Nephron progenitor cell (in vitro differentiated cells): ENCODE data around the gene ZDHHC11.

Source experiments
- DNase-seq: peaks from one replicate; pipeline ENCODE4 v3.0.0; 2021
- H3K27ac Mint-ChIP-seq: 2 replicates; pipeline ENCODE4 v1.8.0; 2021; ENCODE audit warnings: mild to moderate bottlenecking, moderate library complexity, mixed read lengths
- H3K27me3 Mint-ChIP-seq: 2 replicates; pipeline ENCODE4 v1.8.0; 2021; ENCODE audit warnings: mild to moderate bottlenecking, low read depth, mixed read lengths; ENCODE audit not compliant: poor library complexity
- H3K36me3 Mint-ChIP-seq: 2 replicates; pipeline ENCODE4 v1.8.0; 2021; ENCODE audit warnings: low read depth, mixed read lengths
- H3K4me1 Mint-ChIP-seq: 2 replicates; pipeline ENCODE4 v1.8.0; 2021; ENCODE audit warnings: mixed read lengths
- H3K4me3 Mint-ChIP-seq: 2 replicates; pipeline ENCODE4 v1.8.0; 2021; ENCODE audit warnings: mild to moderate bottlenecking, moderate library complexity, mixed read lengths
- H3K9me3 Mint-ChIP-seq: 2 replicates; pipeline ENCODE4 v1.8.0; 2021; ENCODE audit warnings: mild to moderate bottlenecking, moderate library complexity, mixed read lengths
- CTCF ChIP-seq: fragments of 200-600 bp; sonication (generic); IDR thresholded peaks from 2 replicates; pipeline ENCODE4 v1.5.0; 2021; ENCODE audit warnings: antibody characterized with exemption

ZDHHC11 gene

DNA sequence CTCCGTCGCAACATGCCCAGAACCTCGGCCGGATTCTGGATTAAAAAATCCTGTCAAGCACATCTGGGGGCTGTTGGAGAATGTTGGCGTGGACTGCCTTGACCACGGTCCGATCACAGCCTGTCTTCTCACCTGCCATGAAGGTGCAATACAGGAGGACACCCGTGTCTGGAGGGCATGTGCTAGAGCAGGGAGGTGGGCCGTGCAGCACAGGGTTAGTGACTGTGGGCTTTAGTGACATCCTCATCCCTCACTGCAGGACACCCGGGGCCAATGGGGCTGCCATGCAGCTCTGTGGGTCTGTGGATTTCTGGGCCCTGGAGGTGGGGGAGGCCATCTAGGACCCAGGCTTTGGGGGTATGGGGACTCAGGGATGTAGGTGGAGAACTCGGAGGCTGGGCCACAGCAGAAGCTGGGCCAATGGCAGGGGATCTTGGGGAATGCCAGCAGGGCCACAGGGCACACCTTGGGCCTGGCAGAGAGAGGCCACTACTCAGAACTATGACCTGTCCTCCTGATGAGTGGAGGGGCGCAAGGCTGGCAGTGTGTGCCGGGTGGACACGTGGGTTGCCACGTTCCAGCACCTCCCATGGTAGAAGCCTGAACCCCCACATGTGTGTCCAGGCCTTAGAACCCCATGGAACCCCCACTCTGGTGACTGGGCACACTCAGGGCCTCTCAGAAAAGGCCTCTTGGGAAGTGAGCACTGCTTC, 89.6 kb downstream of the ZDHHC11 start:
- no peak for DNase-seq
- H3K9me3 Mint-ChIP-seq = peaks cover 16% of the 10 kb centered on the region
- H3K4me1 Mint-ChIP-seq = peaks cover 41% of the 10 kb centered on the region
- TF ChIP-seq CTCF = no peak
- no peak overlapping the region for H3K4me3 Mint-ChIP-seq
- peaks cover 29% of the 10 kb centered on the region for H3K27me3 Mint-ChIP-seq
- peaks cover 16% of the 10 kb centered on the region for H3K36me3 Mint-ChIP-seq
- no peak overlapping the region for H3K27ac Mint-ChIP-seq

- TF ChIP-seq CTCF = no peak
- Mint-ChIP-seq H3K36me3 (peaks cover 10% of the 10 kb centered on the region), H3K4me1 (peaks cover 43% of the 10 kb centered on the region), H3K27me3 (peaks cover 26% of the 10 kb centered on the region), H3K27ac (no peak overlapping the region), H3K4me3 (no peak overlapping the region), H3K9me3 (peaks cover 11% of the 10 kb centered on the region)
- no peak for DNase-seq
Measured at GRCh38 chr5:760363-761058, 90.3 kb downstream of the ZDHHC11 start.

DNA sequence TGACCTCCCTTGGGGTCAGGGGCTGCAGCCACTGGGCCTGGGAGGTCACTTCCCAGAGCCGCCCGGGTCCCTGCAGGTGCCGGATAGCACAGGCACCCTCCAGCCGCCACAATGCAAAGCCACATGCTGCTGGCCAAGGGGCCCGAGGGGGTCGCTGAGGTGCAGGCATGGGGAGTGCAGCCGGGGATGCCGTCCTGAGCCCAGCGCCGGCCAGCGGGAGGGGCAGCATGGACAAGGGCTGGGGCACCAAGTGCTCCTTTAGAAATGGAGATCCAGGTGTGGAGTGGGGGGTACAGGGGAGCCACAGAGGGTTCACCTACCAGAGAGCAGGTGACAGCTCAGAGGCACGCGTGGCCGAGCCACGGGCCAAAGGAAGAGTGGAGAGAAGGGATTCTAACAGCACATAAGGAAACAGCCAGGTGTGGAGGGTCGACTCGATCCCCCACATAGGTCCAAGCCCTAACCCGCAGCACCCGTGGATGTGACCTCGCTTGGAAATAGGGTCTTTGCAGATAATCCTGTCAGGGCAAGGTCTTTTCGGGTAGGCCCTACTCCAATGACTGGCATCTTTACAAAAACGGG, 90.9 kb downstream of the ZDHHC11 start:
- Mint-ChIP-seq H3K27ac (no peak overlapping the region), H3K4me3 (no peak overlapping the region), H3K36me3 (peaks cover 7% of the 10 kb centered on the region), H3K27me3 (peaks cover 22% of the 10 kb centered on the region), H3K4me1 (peaks cover 43% of the 10 kb centered on the region), H3K9me3 (peaks cover 6% of the 10 kb centered on the region)
- DNase-seq = no peak
- TF ChIP-seq CTCF = no peak

DNA sequence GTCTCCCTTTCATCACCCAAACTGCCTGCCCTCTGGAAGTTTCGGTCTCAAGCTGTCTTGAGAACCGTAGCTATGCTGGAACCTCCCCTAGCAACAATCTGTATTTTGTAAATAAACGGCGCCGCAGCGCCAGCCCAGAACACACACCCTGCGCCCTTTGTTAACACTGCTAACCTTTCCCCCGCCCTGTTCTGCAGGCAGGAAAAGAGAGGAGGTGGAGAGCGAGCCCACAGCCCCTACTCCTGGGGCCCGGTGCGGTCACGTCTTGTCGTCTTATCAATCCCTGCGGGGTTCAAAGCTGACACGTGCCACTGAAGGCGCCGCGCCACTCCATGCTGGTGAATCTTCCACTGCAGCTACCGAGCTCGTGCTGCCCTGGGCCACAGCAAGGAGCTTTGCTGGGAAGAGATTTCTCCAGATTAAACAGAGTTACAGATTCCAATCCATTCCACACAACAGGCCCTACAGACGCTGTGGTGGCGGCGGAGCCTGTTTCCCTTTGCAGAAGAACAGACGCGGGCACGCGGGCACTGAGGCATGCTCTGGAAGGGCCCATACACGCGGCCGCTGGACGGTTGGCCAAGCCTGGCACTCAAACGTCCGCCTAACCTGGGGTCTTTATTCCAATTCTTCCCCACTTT, 91.6 kb downstream of the ZDHHC11 start:
- Mint-ChIP-seq H3K27me3 (peaks cover 25% of the 10 kb centered on the region), H3K9me3 (peaks cover 6% of the 10 kb centered on the region), H3K27ac (peak overlapping the region; percentile 92), H3K4me1 (peaks cover 45% of the 10 kb centered on the region), H3K36me3 (peaks cover 7% of the 10 kb centered on the region), H3K4me3 (peak overlapping the region; percentile 26)
- no peak for TF ChIP-seq CTCF
- no peak for DNase-seq

DNA sequence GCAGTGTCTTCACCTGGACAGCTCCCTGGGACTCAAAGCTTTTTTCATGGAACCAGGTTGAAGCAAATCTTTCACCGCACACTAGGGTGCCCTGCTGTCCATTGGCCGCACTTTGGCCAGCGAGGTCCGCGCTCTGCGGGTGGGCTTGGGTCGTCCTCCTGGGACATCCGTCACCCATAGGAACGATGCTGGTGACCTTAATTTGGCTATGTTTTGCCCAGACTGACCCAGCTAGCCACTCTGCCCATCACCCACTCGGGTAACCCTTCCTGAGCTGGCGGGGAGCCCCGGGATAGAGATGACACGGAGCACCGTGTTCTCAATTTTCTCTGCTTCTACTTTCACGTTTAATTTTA, 92.1 kb downstream of the ZDHHC11 start:
- peaks cover 30% of the 10 kb centered on the region for H3K27me3 Mint-ChIP-seq
- H3K36me3 Mint-ChIP-seq = peaks cover 4% of the 10 kb centered on the region
- H3K9me3 Mint-ChIP-seq = peaks cover 6% of the 10 kb centered on the region
- H3K27ac Mint-ChIP-seq = peak overlapping the region; percentile 92
- H3K4me1 Mint-ChIP-seq = peaks cover 50% of the 10 kb centered on the region
- no peak for TF ChIP-seq CTCF
- no peak for DNase-seq
- peak overlapping the region; percentile 26 for H3K4me3 Mint-ChIP-seq
